ENCODE data around the gene EGR2. TPM values are rescaled to one million over a fixed set of nuclear protein-coding genes. Genes with fewer than 3 reads are reported as not detected.

The EGR2 gene
- total RNA-seq = 2.3 and 4.8 TPM in 2 replicates

DNA sequence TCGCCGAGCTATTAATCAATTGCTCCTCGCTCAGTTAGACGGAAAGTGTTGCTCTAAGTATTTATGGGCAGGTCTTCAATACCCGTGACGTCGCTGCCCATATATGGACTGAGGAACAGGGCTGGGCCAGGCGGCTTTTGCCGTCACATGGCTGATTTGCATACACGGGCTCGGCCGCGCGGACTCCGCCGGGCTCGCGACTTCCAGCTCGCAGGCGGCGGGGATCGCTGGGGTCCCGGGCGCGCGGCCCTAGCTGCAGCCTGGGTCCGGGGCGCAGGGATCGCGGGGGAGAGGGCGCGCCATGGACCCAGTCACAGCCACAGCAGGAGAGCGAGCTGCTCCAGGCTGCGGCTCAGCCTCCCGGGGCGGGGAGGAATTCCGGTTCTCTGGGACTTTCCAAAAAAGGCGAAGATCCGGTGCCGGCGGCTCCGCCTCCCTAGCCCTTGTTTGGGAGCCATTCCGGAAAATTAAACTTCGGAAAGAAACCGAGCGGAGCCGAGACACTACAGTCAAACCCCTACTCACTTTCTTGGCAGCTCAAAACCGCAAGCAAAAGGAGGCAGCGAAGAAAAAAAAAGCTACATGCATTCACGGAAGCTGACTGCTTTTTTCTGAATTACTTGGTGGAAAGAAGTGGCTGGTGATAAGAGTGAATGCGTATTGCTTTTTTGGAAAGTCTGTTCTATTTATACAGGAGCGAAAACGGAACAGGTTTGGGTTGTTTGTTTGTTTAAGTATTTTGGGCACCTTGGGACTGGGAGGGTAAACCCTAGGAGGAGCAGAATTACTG is at the start of gene EGR2:
Gene EGR2 (minus strand): TSS at position 36 of the 790 bp plus-strand sequence. CDS start 337 bp downstream, outside the sequence.

DNA sequence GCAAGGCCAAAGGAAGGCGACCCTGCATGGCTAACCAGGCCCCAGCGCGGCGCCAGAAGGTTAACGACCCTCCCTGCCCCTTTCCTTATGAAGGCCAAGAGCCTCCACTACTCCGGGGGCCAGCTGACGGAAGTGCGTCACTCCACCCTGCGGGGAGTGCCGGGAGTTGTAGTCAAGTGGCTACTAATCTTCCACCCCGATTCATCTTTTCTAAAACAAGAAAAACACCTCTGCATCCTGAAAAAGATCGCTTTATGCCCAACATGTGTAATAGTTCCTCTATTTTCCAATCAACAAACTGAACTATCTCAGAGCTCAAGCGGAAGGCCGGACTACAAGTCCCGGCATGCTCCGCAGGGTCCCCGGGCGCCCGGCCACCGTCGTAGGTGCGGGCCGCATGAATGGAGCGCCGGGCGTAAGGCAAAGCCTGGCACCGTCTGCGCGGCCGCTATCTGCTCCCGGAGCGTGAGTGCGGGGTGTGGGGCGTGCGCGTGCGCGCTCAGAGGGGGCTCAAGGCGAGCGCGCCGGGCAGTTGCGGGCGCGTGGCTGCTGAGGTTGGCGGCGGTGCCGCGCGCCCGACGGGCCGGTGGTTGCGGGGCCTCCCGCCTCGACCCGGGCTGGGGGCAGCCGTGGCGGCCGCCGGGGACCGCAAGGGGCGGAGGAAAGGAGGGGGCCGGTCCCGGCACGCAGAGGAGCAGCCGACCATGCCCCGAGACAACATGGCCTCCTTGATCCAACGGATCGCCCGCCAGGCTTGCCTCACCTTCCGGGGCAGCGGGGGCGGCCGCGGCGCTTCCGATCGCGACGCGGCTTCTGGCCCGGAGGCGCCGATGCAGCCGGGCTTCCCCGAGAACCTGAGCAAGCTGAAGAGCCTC is 11.6 kb downstream of the EGR2 start, which contains the start of gene ADO:
Gene ADO (plus strand): TSS at position 365 of the 875 bp plus-strand sequence. CDS start 340 bp downstream, at position 705.

Other genes starting within 250 kb of the EGR2 start
- gene ADO, start 11.6 kb downstream of the EGR2 start, total RNA-seq = 25.8 TPM in 2 replicates

All from smooth muscle cell of the umbilical artery (primary cell).